Stimulated activated CD4-positive, alpha-beta T cell treated with anti-CD3 and anti-CD28 coated beads, TNF-alpha, amount 100 ng/mL, for 48 hours (primary cell): ENCODE measurements around the gene HPS6.
A peak's percentile ranks its signal among the peaks of the same experiment; 100 is the strongest.

Experiments used
- DNase-seq, 3 donors: peaks; one replicate each; pipeline ENCODE4 v3.0.0-alpha.2; 2020; ENCODE audit warnings: low read depth in 3 of 3

The HPS6 gene

GRCh38 chr10:102068216-102068615, 3.1 kb downstream of the HPS6 start:
- DNase-seq: no peak

GRCh38 chr10:102069071-102069470, 3.9 kb downstream of the HPS6 start:
- DNase-seq: no peak

- peak; percentile 52 to 75 (median 71) for DNase-seq
Measured at GRCh38 chr10:102072673-102073527, 7.8 kb downstream of the HPS6 start.

- DNase-seq: no peak
Measured at GRCh38 chr10:102083541-102083940, 18.4 kb downstream of the HPS6 start.

DNA sequence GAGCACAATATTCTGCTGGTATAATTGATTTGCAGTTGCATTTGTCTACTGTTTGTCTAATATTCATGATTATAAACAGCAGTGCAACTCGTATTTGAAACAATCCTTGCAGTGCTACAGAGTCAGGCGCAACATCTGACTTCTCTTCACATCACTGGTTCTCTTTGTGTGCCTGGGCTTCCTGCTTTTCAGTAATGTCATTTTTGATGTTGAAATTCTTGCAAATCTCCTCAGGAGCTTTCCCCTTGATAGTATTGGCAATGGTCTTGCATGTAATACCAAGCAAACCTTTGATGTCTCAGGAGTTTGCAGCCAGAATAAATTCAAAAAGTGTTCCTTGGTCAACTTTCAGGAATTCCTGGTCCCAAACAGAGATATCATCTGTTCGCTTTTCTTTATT, 20.2 kb downstream of the HPS6 start:
- DNase-seq: no peak

GRCh38 chr10:102086196-102086595, 21.0 kb downstream of the HPS6 start:
- DNase-seq: no peak

GRCh38 chr10:102090772-102091171, 25.6 kb downstream of the HPS6 start:
- DNase-seq: no peak

DNA sequence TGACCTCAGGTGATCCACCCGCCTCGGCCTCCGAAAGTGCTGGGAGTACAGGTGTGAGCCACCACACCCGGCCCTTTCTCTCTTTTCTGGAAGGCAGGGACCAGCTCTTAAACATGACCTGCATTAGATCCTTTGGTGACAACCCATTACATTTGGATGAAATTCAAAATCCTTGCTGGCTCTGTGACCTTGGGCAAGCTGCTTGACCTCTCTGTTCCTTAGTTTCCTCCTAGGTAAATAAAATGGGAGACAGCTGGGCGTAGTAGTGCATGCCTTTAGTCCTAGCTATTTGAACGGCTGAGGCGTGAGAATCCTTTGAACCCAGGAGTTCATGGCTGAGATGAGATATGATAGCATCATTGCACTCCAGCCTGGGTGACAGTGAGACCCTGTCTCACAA, 31.3 kb downstream of the HPS6 start:
- DNase-seq: no peak

GRCh38 chr10:102101152-102101551, 36.0 kb downstream of the HPS6 start:
- no peak for DNase-seq

DNA sequence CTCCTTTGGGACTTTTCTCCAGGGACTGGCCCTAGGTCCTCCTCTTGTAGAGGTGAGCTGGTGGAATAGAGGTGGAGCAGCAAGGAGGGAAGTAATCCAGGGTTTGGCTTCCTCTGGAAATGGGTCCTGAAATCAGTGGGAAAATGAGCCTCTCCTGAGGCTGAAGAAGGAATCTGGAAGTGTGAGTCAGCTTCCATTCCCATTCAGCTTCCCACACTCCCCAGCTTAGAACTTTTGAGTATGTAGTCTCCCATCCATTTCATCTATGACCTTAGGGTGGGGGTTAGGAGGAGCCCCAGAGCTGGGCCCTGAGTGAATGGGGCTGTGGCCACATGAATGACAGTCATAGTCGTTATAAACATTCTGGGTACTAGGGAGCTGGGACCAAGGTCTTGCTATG, 37.3 kb downstream of the HPS6 start:
- no peak for DNase-seq

- DNase-seq: no peak
Measured at GRCh38 chr10:102106998-102107397, 41.8 kb downstream of the HPS6 start.

- DNase-seq: no peak
Measured at GRCh38 chr10:102109166-102110116, 44.3 kb downstream of the HPS6 start.

DNA sequence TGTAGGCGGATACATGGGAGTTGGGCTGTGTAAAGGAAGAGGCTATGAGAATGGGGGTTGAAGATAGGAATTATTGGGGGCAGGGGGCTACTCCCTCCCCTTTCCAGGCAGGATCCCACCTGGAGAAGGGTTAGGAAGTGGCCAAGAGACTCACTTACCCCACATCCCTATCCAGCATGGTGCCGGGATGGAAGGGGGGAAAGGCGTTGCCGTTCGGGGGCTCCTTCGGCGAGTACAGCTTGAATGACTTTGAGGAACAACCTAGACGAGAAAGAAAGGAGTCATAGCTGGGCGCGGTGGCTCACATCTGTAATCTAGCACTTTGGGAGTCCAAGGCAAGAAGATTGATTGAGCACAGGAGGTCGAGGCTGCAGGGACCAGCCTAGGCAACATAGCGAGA, 46.1 kb downstream of the HPS6 start:
- no peak for DNase-seq

DNA sequence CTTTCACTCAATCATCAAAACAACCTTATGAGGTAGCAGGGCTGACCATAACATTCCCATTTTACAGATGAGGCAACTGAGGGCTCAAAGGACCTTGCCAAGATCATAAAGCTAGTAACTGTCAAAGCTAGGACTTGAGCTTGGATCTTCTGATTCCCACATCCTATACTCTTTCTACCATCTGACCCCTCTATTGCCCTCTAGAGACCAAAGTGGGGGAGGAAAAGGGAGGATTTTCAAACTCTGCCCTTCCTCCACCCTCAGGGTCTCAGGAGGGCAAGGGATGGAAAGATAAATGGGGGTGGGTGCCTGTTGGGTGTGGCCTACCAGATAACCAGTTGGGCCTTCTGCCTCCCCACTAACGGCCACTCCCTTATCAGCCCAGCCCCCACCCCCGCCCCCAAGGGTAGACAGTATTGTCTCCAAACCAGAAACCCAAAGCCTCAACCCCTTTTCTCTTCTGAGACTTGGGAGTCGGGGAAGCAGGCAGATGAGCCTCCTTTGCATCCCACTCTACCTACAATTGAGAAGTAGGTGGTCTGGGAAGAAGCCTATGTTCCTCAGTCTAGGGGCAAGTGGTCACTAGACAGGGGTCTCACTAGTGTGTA, 47.2 kb downstream of the HPS6 start:
- DNase-seq: no peak

GRCh38 chr10:102113261-102113955, 48.3 kb downstream of the HPS6 start:
- no peak for DNase-seq

DNA sequence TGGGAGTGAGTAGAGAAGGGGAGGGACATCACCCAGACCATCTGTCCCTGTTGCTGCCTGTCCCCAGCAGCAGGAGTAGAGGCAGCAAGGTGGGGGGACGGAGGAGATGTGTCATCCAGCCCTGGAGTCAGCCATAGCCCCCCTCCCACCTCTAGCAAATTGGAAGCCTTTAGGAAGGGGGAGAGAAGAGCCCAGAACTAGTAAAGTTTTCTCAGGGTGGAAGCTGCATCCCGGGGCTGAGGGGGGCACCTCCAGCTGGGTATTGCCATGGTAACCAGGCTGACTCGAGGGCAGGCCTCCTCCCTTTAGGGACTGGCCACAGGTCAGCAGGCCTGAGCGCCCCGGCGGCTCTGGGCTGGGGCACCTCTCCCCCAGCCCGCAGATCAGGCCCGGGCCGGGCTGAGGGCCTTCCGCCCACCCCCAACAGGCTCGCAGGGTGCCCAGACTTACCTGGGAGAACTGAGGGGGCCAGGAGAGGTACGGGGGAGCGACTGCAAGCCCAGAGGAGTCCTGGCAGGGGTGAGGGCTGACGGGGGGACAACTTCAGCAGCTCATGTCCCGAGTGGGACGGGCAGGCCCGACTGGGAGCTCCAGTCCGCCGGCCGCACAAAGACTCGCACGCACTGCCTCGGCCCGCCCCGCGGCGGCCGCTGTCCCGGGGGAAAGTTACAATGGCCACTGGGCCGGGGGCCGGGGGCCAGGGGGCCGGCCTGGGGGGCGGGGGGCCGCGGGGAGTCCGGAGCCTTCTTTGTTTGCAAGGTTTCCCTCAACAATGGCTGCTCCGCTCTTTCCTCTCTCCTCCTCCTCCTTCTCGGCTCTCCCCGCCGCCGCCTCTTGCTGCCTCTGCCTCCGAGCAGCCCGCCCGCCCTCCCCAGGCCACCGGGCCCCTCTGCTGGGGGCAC, 49.1 kb downstream of the HPS6 start:
- no peak for DNase-seq

DNA sequence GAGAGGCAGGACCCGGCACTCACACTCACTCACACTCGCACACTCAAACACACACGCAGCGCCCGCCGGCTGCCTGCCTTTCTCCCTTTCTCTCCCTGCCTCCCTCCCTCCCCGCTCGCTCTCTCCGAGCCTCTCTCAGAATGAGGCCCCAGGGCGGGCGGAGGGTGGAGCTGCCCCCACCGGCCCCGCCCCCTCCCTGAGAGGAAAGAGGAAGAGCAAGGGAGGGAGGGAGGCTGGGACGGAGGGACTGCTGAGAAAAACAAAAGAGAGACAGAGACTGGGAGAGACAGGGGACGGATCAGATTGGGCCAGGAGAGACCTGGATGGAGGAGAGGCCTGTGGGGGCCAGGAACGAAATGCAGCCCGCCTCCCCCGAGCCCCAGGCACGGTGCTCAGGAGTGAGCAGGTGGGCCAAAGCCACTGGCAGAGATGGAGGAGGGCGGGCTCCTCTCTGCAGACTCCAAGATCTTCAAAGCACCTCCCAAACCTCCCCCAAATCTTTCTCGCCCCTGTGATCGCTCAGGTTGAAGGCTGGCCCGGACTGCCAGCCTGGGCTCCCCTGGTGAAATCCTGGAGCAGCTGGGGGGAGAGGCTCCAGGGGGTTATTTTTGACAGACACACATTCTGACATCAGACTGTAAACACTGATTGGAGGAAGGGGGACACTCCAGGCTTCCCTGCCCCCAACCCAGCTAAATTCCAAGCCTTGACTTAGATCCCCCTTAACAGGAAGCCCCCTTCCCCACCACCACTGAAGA, 49.9 kb downstream of the HPS6 start:
- peak; percentile 74 to 90 (median 79) for DNase-seq

GRCh38 chr10:102115775-102116174, 50.6 kb downstream of the HPS6 start:
- no peak for DNase-seq

DNA sequence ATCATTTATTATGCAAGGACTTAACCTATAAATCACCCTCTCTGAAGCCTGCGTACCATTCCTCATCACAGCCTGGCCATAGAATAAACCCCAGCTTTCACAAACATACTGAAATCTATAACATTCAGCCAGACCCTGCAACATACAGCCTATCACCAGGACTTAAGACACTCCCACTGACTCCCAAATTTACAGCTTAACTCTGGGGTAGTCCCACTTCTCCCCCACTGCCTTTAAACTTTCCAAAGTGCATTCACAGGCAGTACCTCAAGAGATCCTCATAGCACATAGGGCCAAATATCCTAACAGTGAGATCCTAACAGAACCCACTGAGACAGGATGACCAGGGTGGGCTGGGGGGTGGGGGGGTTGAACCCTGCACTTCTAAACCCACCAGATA, 51.5 kb downstream of the HPS6 start:
- DNase-seq: no peak
